H1 (cell line): ENCODE measurements around the gene GNG13. TPM values are rescaled to one million over a fixed set of nuclear protein-coding genes. Genes with fewer than 3 reads are reported as not detected.

ENCODE experiments used
- CTCF ChIA-PET: fragments of 300-600 bp; sonication (Branson Sonifier 250); formaldehyde crosslinking; loops from one replicate; lab custom pipeline; 2021; ENCODE audit not compliant: partially characterized antibody; lab: Charles Lee
- POLR2A ChIA-PET: fragments of 300-600 bp; sonication (Branson Sonifier 250); formaldehyde crosslinking; loops from one replicate; lab custom pipeline; 2021; ENCODE audit warnings: inconsistent platforms; ENCODE audit not compliant: partially characterized antibody; lab: Charles Lee
- DNase-seq, 2 experiments: peaks; one replicate each; pipeline versions ENCODE4 v3.0.0 to v3.0.0-alpha.2; 2010 to 2022; ENCODE audit warnings: low spot score in 2 of 2, low read depth in 1 of 2, mixed read lengths in 1 of 2
- FAIRE-seq: peaks from 2 replicates; lab custom pipeline; 2011; peaks lifted over from hg19 to GRCh38; lab: Jason Lieb, UNC
- H2AFZ ChIP-seq: 2 replicates; pipeline ENCODE4 v1.8.1; 2012; ENCODE audit warnings: low read length, inconsistent platforms
- H2AK5ac ChIP-seq: 2 replicates; pipeline ENCODE4 v1.6.1; 2013; ENCODE audit warnings: low read depth, low read length
- H2BK120ac ChIP-seq: replicated peaks from 2 replicates; pipeline ENCODE3; 2013; ENCODE audit warnings: low read depth, low read length, inconsistent platforms
- H2BK12ac ChIP-seq: 2 replicates; pipeline ENCODE4 v1.6.1; 2013; ENCODE audit warnings: low read depth, low read length
- H2BK15ac ChIP-seq: 2 replicates; pipeline ENCODE4 v1.6.1; 2013; ENCODE audit warnings: low read length
- H2BK20ac ChIP-seq: 2 replicates; pipeline ENCODE4 v1.6.1; 2013; ENCODE audit warnings: low read length
- H2BK5ac ChIP-seq: 2 replicates; pipeline ENCODE4 v1.6.1; 2013; ENCODE audit warnings: low read depth, low read length
- H3K14ac ChIP-seq: 2 replicates; pipeline ENCODE4 v1.6.1; 2013; ENCODE audit warnings: inconsistent platforms; ENCODE audit not compliant: insufficient read length
- H3K18ac ChIP-seq: 2 replicates; pipeline ENCODE4 v1.6.1; 2013; ENCODE audit warnings: low read length; ENCODE audit errors: extremely low read depth
- H3K23ac ChIP-seq: 2 replicates; pipeline ENCODE4 v1.6.1; 2013; ENCODE audit warnings: inconsistent platforms; ENCODE audit not compliant: insufficient read length
- H3K23me2 ChIP-seq: 2 replicates; pipeline ENCODE4 v1.6.1; 2013; ENCODE audit warnings: low read depth, low read length
- H3K27ac ChIP-seq: 2 replicates; pipeline ENCODE4 v1.6.1; 2011; ENCODE audit warnings: low read depth, low read length, inconsistent platforms
- H3K27me3 ChIP-seq, 4 experiments: replicated peaks in 1 of 4; 1 replicate in 1 of 4; 2 replicates in 3 of 4; pipeline versions ENCODE4 v1.6.1 to v1.8.1; 2011 to 2013; ENCODE audit warnings: low read length in 3 of 4, mild to moderate bottlenecking in 3 of 4, inconsistent platforms in 2 of 4, mixed read lengths in 2 of 4, moderate library complexity in 1 of 4; ENCODE audit not compliant: control insufficient read depth in 3 of 4, insufficient read depth in 3 of 4; ENCODE audit errors: extremely low read depth in 1 of 4
- H3K36me3 ChIP-seq, 4 experiments: 2 replicates each; pipeline versions ENCODE4 v1.6.1 to v1.8.1; 2011 to 2013; ENCODE audit warnings: mild to moderate bottlenecking in 4 of 4, low read length in 3 of 4, moderate library complexity in 2 of 4, control low read depth in 1 of 4, inconsistent platforms in 1 of 4; ENCODE audit not compliant: insufficient read depth in 4 of 4, control insufficient read depth in 2 of 4
- H3K4ac ChIP-seq: replicated peaks from 2 replicates; pipeline ENCODE3; 2013; ENCODE audit warnings: low read length, low read depth, mixed read lengths, inconsistent platforms; ENCODE audit not compliant: insufficient read length
- H3K4me1 ChIP-seq, 4 experiments: replicated peaks in 1 of 4; 1 replicate in 1 of 4; 2 replicates in 3 of 4; pipeline versions ENCODE4 v1.6.1 to v1.8.1; 2011 to 2013; ENCODE audit warnings: low read length in 3 of 4, inconsistent platforms in 2 of 4, mixed read lengths in 1 of 4; ENCODE audit not compliant: insufficient read depth in 4 of 4, control insufficient read depth in 3 of 4
- H3K4me2 ChIP-seq, 2 experiments: 2 replicates each; pipeline versions ENCODE4 v1.6.1 to v1.8.1; 2011 to 2013; ENCODE audit warnings: low read depth in 2 of 2, low read length in 2 of 2, control low read depth in 1 of 2, inconsistent platforms in 1 of 2, mild to moderate bottlenecking in 1 of 2; ENCODE audit not compliant: insufficient read depth in 1 of 2
- H3K4me3 ChIP-seq, 4 experiments: fragments of 200-600, 300-600 bp in 1 of 4; sonication (generic), shearing (Covaris generic), sonication (Bioruptor Twin) in 1 of 4; 2 replicates each; pipeline versions ENCODE4 v1.5.1 to v1.8.1; 2011 to 2016; ENCODE audit warnings: low read length in 4 of 4, low read depth in 3 of 4, control low read depth in 2 of 4, inconsistent platforms in 2 of 4, mild to moderate bottlenecking in 2 of 4, mixed read lengths in 1 of 4, moderate library complexity in 1 of 4; ENCODE audit not compliant: insufficient read depth in 2 of 4; ENCODE audit errors: extremely low read depth in 1 of 4
- H3K56ac ChIP-seq: replicated peaks from 2 replicates; pipeline ENCODE3; 2013; ENCODE audit warnings: low read depth, mild to moderate bottlenecking, mixed read lengths, low read length, inconsistent platforms; ENCODE audit not compliant: insufficient read length
- H3K79me1 ChIP-seq: 2 replicates; pipeline ENCODE4 v1.6.1; 2013; ENCODE audit warnings: low read depth, low read length, control low read depth
- H3K79me2 ChIP-seq, 2 experiments: 2 replicates each; pipeline versions ENCODE4 v1.6.1 to v1.8.1; 2012 to 2013; ENCODE audit warnings: low read length in 2 of 2, mild to moderate bottlenecking in 2 of 2, inconsistent platforms in 1 of 2; ENCODE audit not compliant: insufficient read depth in 2 of 2, control insufficient read depth in 1 of 2
- H3K9ac ChIP-seq, 4 experiments: replicated peaks in 1 of 4; 1 replicate in 1 of 4; 2 replicates in 3 of 4; pipeline versions ENCODE4 v1.6.1 to v1.8.1; 2011 to 2013; ENCODE audit warnings: low read depth in 3 of 4, low read length in 3 of 4, control low read depth in 2 of 4, mild to moderate bottlenecking in 2 of 4, moderate library complexity in 2 of 4, inconsistent platforms in 1 of 4; ENCODE audit errors: extremely low read depth in 1 of 4
- H3K9me3 ChIP-seq, 2 experiments: 2 replicates each; pipeline versions ENCODE4 v1.6.1 to v1.8.1; 2012 to 2013; ENCODE audit warnings: mild to moderate bottlenecking in 2 of 2, moderate library complexity in 2 of 2, control low read depth in 1 of 2, inconsistent platforms in 1 of 2, low read depth in 1 of 2, low read length in 1 of 2, mixed read lengths in 1 of 2; ENCODE audit not compliant: insufficient read depth in 2 of 2
- H4K20me1 ChIP-seq, 2 experiments: replicated peaks in 1 of 2; 2 replicates each; pipeline versions ENCODE3 to v1.8.1; 2011 to 2013; ENCODE audit warnings: inconsistent platforms in 2 of 2, low read length in 2 of 2, mild to moderate bottlenecking in 1 of 2; ENCODE audit not compliant: insufficient read depth in 2 of 2, control insufficient read depth in 1 of 2
- H4K5ac ChIP-seq: 2 replicates; pipeline ENCODE4 v1.6.1; 2013; ENCODE audit warnings: low read length, low read depth, mixed read lengths, inconsistent platforms; ENCODE audit not compliant: insufficient read length
- H4K8ac ChIP-seq: 2 replicates; pipeline ENCODE4 v1.8.0; 2013; ENCODE audit warnings: mild to moderate bottlenecking, moderate library complexity, low read length, inconsistent platforms; ENCODE audit not compliant: insufficient read depth; ENCODE audit errors: extremely low read depth
- H4K91ac ChIP-seq: replicated peaks from 2 replicates; pipeline ENCODE3; 2013; ENCODE audit warnings: low read length, mixed read lengths, inconsistent platforms; ENCODE audit not compliant: insufficient read length
- SRF ChIP-seq: IDR thresholded peaks from 2 replicates; pipeline ENCODE4 v1.6.1; 2011; ENCODE audit warnings: mild to moderate bottlenecking, low read depth, low read length, moderate library complexity
- WGBS, 2 experiments: shearing (Covaris generic) in 1 of 2; methylation state at CpG; one replicate each; pipeline versions ENCODE4 v1.1.6 to v1.1.7; 2013 to 2015; ENCODE audit warnings: low lambda C conversion rate in 2 of 2, mixed read lengths in 2 of 2, inconsistent platforms in 1 of 2, low coverage in 1 of 2, missing lambda C conversion rate in 1 of 2; ENCODE audit not compliant: insufficient replicate concordance in 2 of 2, insufficient coverage in 1 of 2, insufficient read length in 1 of 2; ENCODE audit errors: extremely low coverage in 1 of 2, missing lambda C conversion rate in 1 of 2; 5-methylcytosine and 5-hydroxymethylcytosine counted together
- polyA plus RNA-seq, 7 experiments: library from polyadenylated mRNA; depleted of rRNA in 3 of 7; stranded (reverse) in 5 of 7; unstranded in 2 of 7; fragments of >200 nt in 5 of 7; fragments of 200-250 nt in 2 of 7; gene quantifications; 1 replicate in 5 of 7; 2 replicates in 1 of 7; 4 replicates in 1 of 7; pipeline versions ENCODE4 v1.2.1 to v1.2.3, GENCODE V29; 2011 to 2013; ENCODE audit warnings: missing spikeins in 2 of 7, mixed read lengths in 2 of 7
- total RNA-seq: library from RNA; stranded (reverse); fragmentation: NEBNext Ultra II Directional; extraction: Animal tissue kit (Norgen Biotek cat#: 25700); gene quantifications from 2 replicates; pipeline ENCODE4 v1.2.1, GENCODE V29; 2021

Gene GNG13
- total and polyA plus RNA-seq, 2 of the 8 experiments (the other 6 are each of a cell fraction or from before 2014, with no cell fraction given), result not detected

DNA sequence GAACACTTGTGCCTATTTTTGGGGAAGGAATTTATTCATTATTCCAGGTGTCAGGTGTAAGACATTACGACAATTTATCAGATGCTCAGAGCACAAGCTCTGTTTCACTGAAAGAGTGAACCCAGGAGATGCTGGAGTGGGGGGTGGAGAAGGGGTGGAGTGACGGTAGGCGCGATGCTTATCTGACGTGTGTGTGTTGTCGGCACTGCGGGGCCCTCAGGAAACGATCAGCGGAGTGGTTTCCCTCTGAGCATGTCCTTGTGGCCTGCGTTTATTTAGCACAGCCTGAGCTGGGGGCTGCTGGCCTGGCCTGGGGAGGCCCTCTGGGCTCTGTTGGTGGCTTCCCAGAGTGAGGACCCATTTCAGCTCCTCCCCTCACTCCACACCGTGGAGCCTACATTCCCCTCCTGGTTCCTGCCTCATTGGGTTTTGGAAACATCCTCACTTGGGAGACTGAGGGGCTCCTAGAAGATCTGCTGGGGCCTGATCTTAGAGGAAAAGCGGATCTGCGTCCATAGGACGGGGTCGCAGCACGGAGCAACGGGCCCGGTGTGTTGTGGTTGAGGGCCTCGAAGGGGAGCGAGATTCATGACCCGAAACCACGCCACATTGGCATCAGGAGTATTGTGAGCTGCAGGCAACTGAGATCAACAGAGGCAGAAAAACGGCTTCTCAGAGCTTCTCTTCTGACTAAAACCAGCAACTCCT is 19.0 kb upstream of the GNG13 start:
- peaks cover 4 to 16% of the 10 kb centered on the region in 2 experiments; a peak in 3 of 4 replicates for H3K9me3 ChIP-seq
- H4K91ac ChIP-seq, result no peak overlapping the region
- no peaks in the 10 kb centered on the region for H3K23me2 ChIP-seq
- no peak overlapping the region for H2BK5ac ChIP-seq
- H3K23ac ChIP-seq, result no peak overlapping the region
- H2BK20ac ChIP-seq, result no peak overlapping the region
- H3K27ac ChIP-seq, result no peak overlapping the region
- peaks cover 0 to 4% of the 10 kb centered on the region in 2 experiments for H4K20me1 ChIP-seq
- H2AFZ ChIP-seq, result no peak overlapping the region
- ChIA-PET POLR2A (no interaction called here), CTCF (interaction anchor here (0.9 to 1.1 kb wide), 2 partner anchors 58 to 235 kb away, joined by 3 read pairs; no protein-coding TSS in a partner anchor)
- no peaks in the 10 kb centered on the region for H3K79me2 ChIP-seq
- no peak overlapping the region for H4K5ac ChIP-seq
- no peak overlapping the region for H2BK15ac ChIP-seq
- no peaks in the 10 kb centered on the region for H3K79me1 ChIP-seq
- H4K8ac ChIP-seq, result no peak overlapping the region
- no peak overlapping the region for H3K18ac ChIP-seq
- no peak overlapping the region for H3K9ac ChIP-seq
- H3K4me2 ChIP-seq, result no peak overlapping the region
- FAIRE-seq, result no peak
- H3K27me3 ChIP-seq, result 0 out of 7 replicates have a peak, but pooled peaks cover 0 to 2% (median 0%) of the 10 kb centered on the region in 4 experiments
- no peak overlapping the region for H3K4me3 ChIP-seq
- H3K4ac ChIP-seq, result no peak overlapping the region
- DNase-seq, result no peak
- no peaks in the 10 kb centered on the region for H3K36me3 ChIP-seq
- no peak overlapping the region for H3K14ac ChIP-seq
- H2BK12ac ChIP-seq, result no peak overlapping the region
- WGBS, 2 experiments, result 94% methylated on average over 23 of the region's 23 CpGs; no CpG with 5 or more reads in 1 of the 2 experiments
- no peak overlapping the region for H3K56ac ChIP-seq
- no peak overlapping the region for H2BK120ac ChIP-seq
- peaks cover 0 to 8% (median 0%) of the 10 kb centered on the region in 4 experiments; a peak in 2 of 7 replicates for H3K4me1 ChIP-seq
- H2AK5ac ChIP-seq, result no peak overlapping the region
- TF ChIP-seq SRF, result no peak
